Inflammatory macrophage treated with lipopolysaccharide for 1 hour (primary cell): ENCODE measurements around the gene HOTAIR.

Source experiments
- DNase-seq, 2 donors: peaks; one replicate each; pipeline ENCODE4 v3.0.0-alpha.2; 2020 to 2022

The HOTAIR gene

GRCh38 chr12:53972152-53972702 lies 2.5 kb downstream of the HOTAIR start:
- no peak for DNase-seq

GRCh38 chr12:53971686-53972085 lies 3.1 kb downstream of the HOTAIR start:
- DNase-seq: no peak

- no peak for DNase-seq
Observed at GRCh38 chr12:53971129-53971528, 3.6 kb downstream of the HOTAIR start.

GRCh38 chr12:53970451-53970850 lies 4.3 kb downstream of the HOTAIR start:
- no peak for DNase-seq

- no peak for DNase-seq
Observed at GRCh38 chr12:53969588-53970259, 5.0 kb downstream of the HOTAIR start.

- DNase-seq: no peak
Observed at GRCh38 chr12:53968214-53969127, 6.3 kb downstream of the HOTAIR start.

- no peak for DNase-seq
Observed at GRCh38 chr12:53967421-53967925, 7.3 kb downstream of the HOTAIR start.

- DNase-seq: no peak
Observed at GRCh38 chr12:53966385-53967133, 8.2 kb downstream of the HOTAIR start.

- no peak for DNase-seq
Observed at GRCh38 chr12:53966085-53966384, 8.7 kb downstream of the HOTAIR start.

GRCh38 chr12:53965281-53966084 lies 9.3 kb downstream of the HOTAIR start:
- no peak for DNase-seq

GRCh38 chr12:53964315-53964713 lies 10.4 kb downstream of the HOTAIR start:
- no peak for DNase-seq

GRCh38 chr12:53963434-53964314 lies 11.1 kb downstream of the HOTAIR start:
- no peak for DNase-seq

GRCh38 chr12:53963005-53963404 lies 11.7 kb downstream of the HOTAIR start:
- DNase-seq: no peak

- no peak for DNase-seq
Observed at GRCh38 chr12:53961025-53961761, 13.6 kb downstream of the HOTAIR start.

- DNase-seq: no peak
Observed at GRCh38 chr12:53960187-53961024, 14.3 kb downstream of the HOTAIR start.

GRCh38 chr12:53959314-53959713 lies 15.4 kb downstream of the HOTAIR start:
- no peak for DNase-seq

GRCh38 chr12:53958128-53958527 lies 16.6 kb downstream of the HOTAIR start:
- no peak for DNase-seq

- DNase-seq: no peak
Observed at GRCh38 chr12:53956914-53957536, 17.7 kb downstream of the HOTAIR start.
